Activated naive CD8-positive, alpha-beta T cell treated with anti-CD3 and anti-CD28 coated beads, Interleukin-2, amount 50 U/mL, for 24 hours (primary cell): ENCODE data around the gene SPOP.
"Not testable (repeated sequence)": the region's sequence is repeated elsewhere in the genome, so short reads cannot be mapped to it uniquely, and the experiment has no call there.

ENCODE experiments used
- ATAC-seq: fragments of 150-1000 bp; cut with Tn5 transposase; one replicate; pipeline ENCODE4 v1.10.0; 2021
- DNase-seq: peaks from one replicate; pipeline ENCODE4 v3.0.0; 2021
- H3K27ac Mint-ChIP-seq: one replicate; pipeline ENCODE4 v1.8.0; 2021; ENCODE audit warnings: mild to moderate bottlenecking, mixed read lengths
- H3K27me3 Mint-ChIP-seq: one replicate; pipeline ENCODE4 v1.8.0; 2021; ENCODE audit warnings: mixed read lengths
- H3K36me3 Mint-ChIP-seq: one replicate; pipeline ENCODE4 v1.8.0; 2021; ENCODE audit warnings: low read depth, mixed read lengths
- H3K4me1 Mint-ChIP-seq: one replicate; pipeline ENCODE4 v1.8.0; 2021; ENCODE audit warnings: mixed read lengths
- H3K4me3 Mint-ChIP-seq: one replicate; pipeline ENCODE4 v1.8.0; 2021; ENCODE audit warnings: mild to moderate bottlenecking, moderate library complexity, mixed read lengths
- H3K9me3 Mint-ChIP-seq: one replicate; pipeline ENCODE4 v1.8.0; 2021; ENCODE audit warnings: mixed read lengths

The SPOP gene

DNA sequence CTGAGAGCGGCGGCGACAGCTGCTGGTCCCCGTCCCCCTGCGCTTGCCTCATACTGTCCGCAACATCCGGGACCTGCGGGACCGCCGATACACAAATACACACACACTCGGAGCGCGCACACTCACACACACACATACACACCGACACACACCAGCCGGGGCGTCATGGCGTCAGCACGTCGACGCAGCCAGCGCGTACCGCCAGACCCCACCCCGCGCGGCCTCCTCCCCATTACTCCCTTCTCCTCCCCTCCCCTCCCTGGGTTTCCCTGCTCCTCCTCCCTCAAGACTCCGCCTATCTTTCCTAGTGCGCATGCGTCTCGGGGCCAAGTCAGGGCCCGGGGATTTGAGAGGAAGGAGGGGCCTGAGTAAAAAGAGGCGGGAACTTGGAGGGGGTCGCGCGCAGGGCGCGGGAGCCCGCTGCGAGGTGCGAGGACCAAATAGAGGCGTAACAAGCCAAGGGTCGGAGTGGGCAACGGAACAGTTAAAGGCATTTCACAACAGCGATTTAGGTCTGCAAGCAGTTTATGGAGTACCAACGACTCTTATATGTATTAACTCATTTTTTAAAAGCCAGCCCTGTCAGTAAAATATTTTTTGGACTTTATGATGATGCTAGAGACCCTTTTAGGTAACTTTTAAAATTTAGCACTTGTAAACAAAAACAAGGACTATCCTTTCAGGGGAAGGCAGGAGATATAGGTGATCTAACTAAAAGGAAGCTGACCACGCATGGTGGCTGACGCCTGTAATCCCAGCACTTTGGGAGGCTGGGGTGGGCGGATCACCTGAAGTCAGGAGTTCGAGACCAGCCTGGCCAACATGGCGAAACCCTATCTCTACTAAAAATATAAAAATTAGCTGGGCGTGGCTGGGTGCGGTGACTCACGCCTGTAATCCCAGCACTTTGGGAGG lies at the start of gene SPOP:
Gene SPOP, minus strand, starts transcription at position 165 of the 915 bp plus-strand sequence. CDS start 55,287 bp downstream, outside the sequence.
- H3K27ac Mint-ChIP-seq, result peak within 1 kb of the TSS; percentile 92
- H3K36me3 Mint-ChIP-seq, result peaks cover 21% of the 10 kb centered on the region
- H3K4me1 Mint-ChIP-seq, result peaks cover 44% of the 10 kb centered on the region
- peaks cover 4% of the 10 kb centered on the region for H3K9me3 Mint-ChIP-seq
- ATAC-seq, result peak; percentile 97
- peak; percentile 99 for DNase-seq
- peak within 1 kb of the TSS; percentile 85 for H3K4me3 Mint-ChIP-seq
- peaks cover 6% of the 10 kb centered on the region for H3K27me3 Mint-ChIP-seq

DNA sequence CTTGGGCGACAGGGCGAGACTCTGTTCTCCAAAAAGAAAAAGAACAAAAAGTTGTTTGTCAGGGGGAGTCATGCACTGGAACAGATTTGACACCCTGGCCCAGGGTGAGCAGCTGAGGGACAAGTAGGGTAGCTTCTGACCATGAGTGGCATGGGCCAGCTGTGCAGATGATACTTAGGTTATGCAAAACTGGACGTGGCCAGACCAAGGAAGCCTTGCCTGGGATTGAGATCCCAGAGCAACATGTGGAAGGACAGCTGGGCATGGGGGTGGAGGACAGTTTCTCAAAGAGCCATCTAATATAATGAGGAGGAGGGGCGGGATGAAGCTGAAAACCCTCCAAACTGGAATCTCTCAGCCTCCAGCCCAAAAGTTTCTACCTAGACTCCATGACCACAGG lies 49.5 kb upstream of the SPOP start:
- Mint-ChIP-seq H3K36me3 (peaks cover 21% of the 10 kb centered on the region), H3K4me1 (peaks cover 57% of the 10 kb centered on the region)
- no peak for DNase-seq

DNA sequence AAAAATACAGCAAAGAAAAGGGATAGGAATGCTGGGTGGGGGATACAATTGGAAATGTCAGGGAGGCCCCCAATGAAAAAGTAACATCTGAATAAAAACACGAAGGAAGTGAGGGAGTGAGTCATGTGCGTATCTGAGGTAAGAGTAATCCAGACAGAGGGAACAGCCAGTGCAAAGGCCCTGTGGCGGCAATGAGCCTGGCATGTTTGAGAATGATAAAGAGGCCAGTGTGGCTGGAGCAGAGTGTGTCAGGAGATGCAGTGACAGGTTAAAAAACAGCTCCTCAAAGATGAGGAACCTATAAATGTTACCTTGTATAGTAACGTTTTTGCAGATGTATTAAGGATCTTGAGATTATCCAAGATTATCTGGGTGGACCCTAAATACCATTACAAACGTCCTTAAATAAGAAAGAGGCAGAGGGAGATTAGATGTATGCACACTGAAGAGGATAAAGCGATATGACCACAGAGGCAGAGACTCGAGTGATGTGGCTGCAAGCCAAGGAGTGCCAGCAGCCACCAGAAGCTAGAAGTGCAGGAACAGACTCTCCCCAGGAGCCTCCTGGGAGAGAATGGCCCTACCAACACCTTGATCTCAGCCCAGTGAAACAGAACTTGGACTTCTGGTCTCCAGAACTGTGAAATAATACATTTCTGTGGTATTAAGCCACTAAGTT lies 47.7 kb upstream of the SPOP start:
- Mint-ChIP-seq H3K9me3 (no peaks in the 10 kb centered on the region), H3K4me3 (no peak overlapping the region), H3K27me3 (no peaks in the 10 kb centered on the region), H3K4me1 (peaks cover 46% of the 10 kb centered on the region), H3K36me3 (peaks cover 21% of the 10 kb centered on the region), H3K27ac (peak overlapping the region; percentile 25)
- ATAC-seq, result no peak
- no peak for DNase-seq

More for the DNA sequence above, 49.5 kb upstream of the SPOP start:
- ATAC-seq, result no peak
- no peak overlapping the region for H3K4me3 Mint-ChIP-seq
- H3K9me3 Mint-ChIP-seq, result no peaks in the 10 kb centered on the region
- H3K27ac Mint-ChIP-seq, result no peak overlapping the region
- no peaks in the 10 kb centered on the region for H3K27me3 Mint-ChIP-seq

DNA sequence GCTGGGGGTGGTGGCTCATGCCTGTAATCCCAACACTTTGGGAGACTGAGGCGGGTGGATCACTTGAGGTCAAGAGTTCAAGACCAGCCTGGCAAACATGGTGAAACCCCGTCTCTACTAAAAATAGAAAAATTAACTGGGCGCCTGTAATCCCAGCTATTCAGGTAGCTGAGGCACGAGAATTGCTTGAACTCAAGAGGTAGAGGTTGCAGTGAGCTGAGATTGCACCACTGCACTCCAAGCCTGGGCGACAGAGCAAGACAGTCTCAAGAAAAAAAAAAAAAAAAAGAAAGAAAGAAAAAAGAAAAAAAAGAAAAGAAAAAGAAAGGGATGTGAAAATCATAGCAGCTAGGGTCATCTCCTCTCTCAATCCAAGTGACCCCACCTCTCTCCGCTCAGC lies 46.7 kb upstream of the SPOP start:
- peaks cover 24% of the 10 kb centered on the region for H3K36me3 Mint-ChIP-seq

DNA sequence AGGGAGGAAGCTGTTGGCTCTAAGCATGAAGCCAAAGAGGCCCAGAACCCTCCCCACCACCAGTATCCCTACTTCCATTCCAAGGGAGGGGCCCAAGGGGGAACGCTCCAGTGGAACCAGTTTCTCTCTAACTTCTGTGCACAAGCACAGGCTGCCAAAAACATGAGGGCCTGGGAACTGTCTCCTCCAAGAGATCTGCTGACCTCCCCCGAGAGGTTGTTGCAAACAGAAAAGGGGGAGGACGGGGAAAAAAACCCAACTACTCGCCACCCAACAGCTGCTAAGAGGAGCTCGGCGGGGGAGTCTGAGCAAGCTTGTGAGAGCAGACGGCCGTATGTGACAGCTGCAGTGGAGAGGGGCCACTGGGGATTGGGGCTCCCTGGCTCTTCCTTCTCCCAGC lies 45.5 kb upstream of the SPOP start:
- H3K36me3 Mint-ChIP-seq, result peaks cover 27% of the 10 kb centered on the region

More for the DNA sequence above, 46.7 kb upstream of the SPOP start:
- DNase-seq, H3K9me3 Mint-ChIP-seq, H3K27me3 Mint-ChIP-seq, H3K4me3 Mint-ChIP-seq, ATAC-seq: not testable (repeated sequence)
- Mint-ChIP-seq H3K4me1 (peaks cover 36% of the 10 kb centered on the region), H3K27ac (peak overlapping the region; percentile 25)

DNA sequence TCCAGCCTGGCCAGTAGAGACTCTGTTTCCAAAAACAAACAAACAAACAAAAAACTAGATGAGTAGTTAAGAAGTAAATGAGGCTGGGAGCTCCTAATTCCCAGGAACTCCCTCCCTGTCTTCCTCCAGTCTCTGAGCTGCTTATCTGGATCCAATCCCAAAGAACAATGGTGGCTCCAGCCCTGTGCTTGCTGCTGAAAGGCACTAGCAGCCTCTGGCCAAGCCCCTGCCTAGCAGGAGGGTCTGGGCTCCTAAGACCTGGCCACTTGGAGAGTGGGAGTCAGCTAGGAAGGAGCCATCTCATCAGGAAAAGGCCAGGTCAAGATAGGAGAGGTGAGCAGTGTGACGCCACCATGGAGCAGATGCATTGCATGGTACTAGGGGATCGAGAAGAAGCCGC lies 44.2 kb upstream of the SPOP start:
- Mint-ChIP-seq H3K36me3 (peaks cover 34% of the 10 kb centered on the region), H3K4me3 (no peak overlapping the region), H3K27ac (no peak overlapping the region), H3K27me3 (no peaks in the 10 kb centered on the region), H3K4me1 (peaks cover 27% of the 10 kb centered on the region), H3K9me3 (no peaks in the 10 kb centered on the region)
- ATAC-seq (no peak), DNase-seq (no peak)

More for the DNA sequence above, 45.5 kb upstream of the SPOP start:
- Mint-ChIP-seq H3K4me3 (no peak overlapping the region), H3K4me1 (peaks cover 25% of the 10 kb centered on the region), H3K27me3 (no peaks in the 10 kb centered on the region), H3K27ac (peak overlapping the region; percentile 27), H3K9me3 (no peaks in the 10 kb centered on the region)
- DNase-seq (no peak), ATAC-seq (no peak)

DNA sequence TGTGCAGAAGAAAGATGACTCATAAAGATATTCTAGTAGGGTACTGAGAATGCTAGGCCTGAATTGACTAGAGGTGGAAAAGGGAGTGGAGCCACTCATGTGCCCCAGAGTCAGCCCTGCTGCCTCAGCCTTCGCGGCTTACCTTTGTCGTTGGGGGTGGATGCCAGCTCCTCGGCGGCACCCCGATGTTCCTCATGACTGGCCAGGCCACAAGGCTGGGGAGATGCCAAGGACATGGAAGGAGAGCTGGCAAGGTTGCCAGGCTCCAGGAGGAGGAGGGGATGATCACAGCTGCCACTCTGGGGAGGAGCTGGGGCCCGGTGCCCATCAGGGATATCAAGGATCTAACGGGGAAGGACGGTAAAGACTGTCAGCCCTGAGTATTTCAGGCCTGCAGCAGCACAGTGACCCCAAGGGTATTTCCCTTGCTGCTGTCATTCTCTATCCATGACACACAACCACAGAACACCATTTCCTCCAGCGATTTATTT lies 39.5 kb upstream of the SPOP start:
- peaks cover 41% of the 10 kb centered on the region for H3K36me3 Mint-ChIP-seq
- no peaks in the 10 kb centered on the region for H3K9me3 Mint-ChIP-seq
- peaks cover 46% of the 10 kb centered on the region for H3K4me1 Mint-ChIP-seq
- peak overlapping the region; percentile 34 for H3K4me3 Mint-ChIP-seq
- ATAC-seq, result peak; percentile 72
- H3K27ac Mint-ChIP-seq, result peak overlapping the region; percentile 98
- no peaks in the 10 kb centered on the region for H3K27me3 Mint-ChIP-seq
- DNase-seq, result peak; percentile 36

DNA sequence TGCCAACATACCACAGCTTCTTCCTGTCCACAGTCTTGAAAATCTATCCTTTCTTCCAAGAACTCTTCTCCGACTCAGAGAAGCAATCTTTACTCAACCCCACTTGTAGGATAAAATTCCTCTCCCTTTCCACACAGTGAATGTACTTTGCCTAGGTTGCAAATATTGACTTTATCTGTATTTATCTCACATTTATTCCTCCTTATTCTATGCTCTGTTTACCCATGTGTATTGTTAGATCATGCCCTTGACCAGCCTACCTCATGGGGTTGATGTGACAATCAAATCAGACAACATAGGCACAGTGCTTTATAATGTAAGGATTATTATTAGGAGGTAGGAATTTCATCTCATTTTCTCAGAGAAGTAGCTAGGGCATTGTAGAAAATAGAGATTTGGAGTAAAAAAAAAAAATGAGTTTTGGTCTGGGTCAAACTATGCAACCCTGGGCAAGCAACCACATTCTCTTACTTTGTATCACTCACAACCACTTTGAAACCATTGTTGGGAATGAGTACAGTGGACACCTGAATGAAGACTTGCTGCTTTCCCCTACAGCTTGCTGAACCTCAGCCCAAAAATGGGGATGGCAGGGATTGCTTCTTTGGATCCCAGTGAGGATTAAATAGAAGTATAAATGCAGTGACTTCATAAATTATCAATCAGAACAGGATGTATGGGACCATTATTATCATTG lies 38.9 kb upstream of the SPOP start:
- H3K36me3 Mint-ChIP-seq, result peaks cover 41% of the 10 kb centered on the region
- DNase-seq (no peak), ATAC-seq (no peak)
- peaks cover 46% of the 10 kb centered on the region for H3K4me1 Mint-ChIP-seq
- no peaks in the 10 kb centered on the region for H3K27me3 Mint-ChIP-seq
- no peak overlapping the region for H3K4me3 Mint-ChIP-seq
- H3K27ac Mint-ChIP-seq, result peak overlapping the region; percentile 98
- no peaks in the 10 kb centered on the region for H3K9me3 Mint-ChIP-seq

DNA sequence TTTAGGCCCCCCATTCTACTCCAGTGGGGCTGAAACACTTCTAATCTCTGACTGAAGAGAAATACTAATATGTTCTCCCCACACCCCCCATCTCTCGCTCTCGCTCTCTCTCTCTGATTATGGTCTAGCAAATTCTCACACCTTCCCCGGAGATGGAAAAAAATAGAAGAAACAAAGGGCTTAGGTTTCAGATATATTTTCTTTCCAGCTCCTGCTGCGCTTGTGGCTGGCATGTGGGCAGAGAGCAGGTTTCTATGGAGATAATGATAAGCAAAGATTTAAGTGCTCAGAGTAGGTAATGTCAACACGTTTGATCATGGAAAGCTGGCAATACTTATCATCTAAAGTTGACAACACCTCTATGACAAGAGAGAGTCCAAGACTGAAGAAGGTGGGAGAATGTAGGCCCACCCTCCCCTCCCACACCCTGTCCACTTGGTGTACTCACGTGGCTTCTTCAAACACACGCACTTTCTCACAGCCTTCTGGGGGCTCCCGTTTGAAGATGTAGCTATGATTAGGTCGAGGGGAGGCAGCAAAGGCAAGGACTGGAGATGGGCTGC lies 37.9 kb upstream of the SPOP start:
- peak overlapping the region; percentile 98 for H3K27ac Mint-ChIP-seq
- peaks cover 47% of the 10 kb centered on the region for H3K36me3 Mint-ChIP-seq
- H3K27me3 Mint-ChIP-seq, result no peaks in the 10 kb centered on the region
- H3K9me3 Mint-ChIP-seq, result no peaks in the 10 kb centered on the region
- ATAC-seq (peak; percentile 71), DNase-seq (peak; percentile 60)
- H3K4me1 Mint-ChIP-seq, result peaks cover 46% of the 10 kb centered on the region
- H3K4me3 Mint-ChIP-seq, result peak overlapping the region; percentile 68

DNA sequence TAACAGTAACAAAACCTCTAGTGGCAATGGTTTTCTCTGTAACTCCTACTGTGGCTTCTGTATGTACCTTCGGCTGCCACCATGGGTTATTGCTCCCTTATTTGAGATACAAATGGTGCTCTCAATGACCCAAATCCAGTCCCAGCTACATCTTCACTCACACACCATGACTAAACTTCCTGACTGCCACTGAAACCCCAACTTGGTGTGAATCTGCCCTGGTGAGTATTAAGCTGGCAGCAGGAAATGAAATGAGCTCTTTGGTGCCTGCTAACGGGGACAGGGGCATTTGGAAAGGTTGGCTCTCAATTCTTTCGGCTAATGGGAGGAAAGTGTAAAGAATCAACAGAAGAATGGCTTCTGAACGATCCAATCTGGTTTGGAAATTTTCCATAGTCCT lies 37.3 kb upstream of the SPOP start:
- DNase-seq, result peak; percentile 40
- H3K4me1 Mint-ChIP-seq, result peaks cover 46% of the 10 kb centered on the region
- peak; percentile 63 for ATAC-seq

DNA sequence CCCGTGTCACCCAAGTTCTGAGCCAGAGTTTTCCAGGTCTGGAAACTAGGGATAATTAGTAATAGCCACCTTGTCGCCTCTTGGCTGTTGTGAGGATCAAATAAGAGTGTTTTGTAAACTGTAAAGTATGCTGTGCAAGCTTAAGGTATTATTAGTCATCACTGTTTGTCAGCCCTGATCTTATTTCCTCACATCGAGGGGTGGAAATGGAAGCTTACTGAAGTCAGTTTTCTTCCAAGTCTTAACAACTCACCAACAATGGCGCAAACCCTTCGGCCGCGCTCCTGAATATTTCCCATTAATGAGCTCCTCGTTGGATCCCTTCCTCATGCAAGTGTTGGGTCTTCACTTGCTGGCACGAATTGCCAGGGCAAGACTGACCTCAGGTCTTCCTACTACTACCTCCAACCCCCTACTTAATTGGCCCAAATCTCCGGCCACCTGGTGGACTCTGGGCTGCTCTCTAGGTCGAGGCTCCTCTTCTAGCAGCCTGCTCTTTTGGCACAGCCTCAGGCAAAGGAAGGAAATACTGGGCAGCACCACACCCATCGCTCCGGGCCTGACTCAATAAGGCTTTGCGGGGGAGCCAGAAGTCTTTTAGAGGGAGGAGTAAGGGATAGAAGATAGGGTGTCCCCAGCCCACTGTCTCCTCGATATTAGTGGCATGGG lies 30.8 kb upstream of the SPOP start:
- H3K9me3 Mint-ChIP-seq, result no peaks in the 10 kb centered on the region
- ATAC-seq (peak; percentile 0), DNase-seq (no peak)
- peak overlapping the region; percentile 91 for H3K4me3 Mint-ChIP-seq
- peak overlapping the region; percentile 99 for H3K27ac Mint-ChIP-seq
- H3K36me3 Mint-ChIP-seq, result peaks cover 29% of the 10 kb centered on the region
- H3K4me1 Mint-ChIP-seq, result peaks cover 46% of the 10 kb centered on the region
- peaks cover 2% of the 10 kb centered on the region for H3K27me3 Mint-ChIP-seq

More for the DNA sequence above, 37.3 kb upstream of the SPOP start:
- H3K4me3 Mint-ChIP-seq, result peak overlapping the region; percentile 68
- H3K27ac Mint-ChIP-seq, result peak overlapping the region; percentile 98
- H3K36me3 Mint-ChIP-seq, result peaks cover 44% of the 10 kb centered on the region
- no peaks in the 10 kb centered on the region for H3K9me3 Mint-ChIP-seq
- H3K27me3 Mint-ChIP-seq, result no peaks in the 10 kb centered on the region

DNA sequence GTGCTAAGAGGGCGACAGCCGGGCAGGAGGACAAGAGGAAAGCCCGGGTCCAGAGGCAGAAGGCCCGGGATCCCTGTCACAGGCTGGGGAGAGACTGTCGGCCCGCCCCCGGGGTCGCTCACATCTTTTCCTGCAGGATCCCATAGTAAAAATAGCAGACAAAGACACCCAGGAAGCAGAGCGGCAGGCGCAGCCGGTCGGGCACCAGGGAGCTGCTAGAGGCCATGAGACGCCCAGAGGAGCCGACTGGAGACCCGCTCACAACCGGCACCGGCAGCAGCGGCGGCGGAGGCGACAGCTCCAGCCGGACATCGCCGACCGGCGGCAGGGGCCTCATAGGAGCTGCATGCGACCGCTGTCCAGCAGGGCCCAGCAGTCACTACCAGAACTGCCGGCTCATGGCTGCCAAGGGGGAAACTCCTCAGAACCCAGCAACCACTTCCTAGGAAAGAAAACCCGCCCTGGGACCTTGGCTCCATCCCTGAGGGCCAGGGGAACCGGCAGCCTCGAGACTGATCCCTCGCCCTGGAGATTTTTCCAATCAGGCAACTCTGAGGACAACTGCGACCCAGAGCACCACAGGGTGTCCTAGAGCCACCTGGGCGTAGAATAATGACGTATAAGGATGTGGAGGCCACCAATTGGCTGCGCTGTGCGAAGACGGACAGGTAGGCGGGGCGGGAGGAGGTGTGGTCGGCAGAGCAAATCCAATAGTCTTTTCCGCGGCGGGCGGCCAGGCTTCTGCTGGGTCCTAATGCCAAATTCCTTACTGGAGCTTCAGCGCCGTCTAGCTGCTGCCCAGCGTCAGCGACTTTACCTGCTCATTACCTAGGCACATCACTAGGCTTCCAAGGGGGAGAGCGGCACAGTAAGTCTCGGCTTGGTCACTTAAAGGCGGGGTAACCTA lies 30.0 kb upstream of the SPOP start, which contains the start of gene SLC35B1:
Gene SLC35B1, minus strand, starts transcription at position 357 of the 907 bp plus-strand sequence. Its CDS starts 131 bp downstream, at position 226.
- Mint-ChIP-seq H3K36me3 (peaks cover 35% of the 10 kb centered on the region), H3K27me3 (peaks cover 2% of the 10 kb centered on the region), H3K27ac (peak within 1 kb of the TSS; percentile 99), H3K4me1 (peaks cover 46% of the 10 kb centered on the region), H3K4me3 (peak within 1 kb of the TSS; percentile 91), H3K9me3 (no peaks in the 10 kb centered on the region)
- DNase-seq, result peak; percentile 98
- ATAC-seq, result peak; percentile 97

DNA sequence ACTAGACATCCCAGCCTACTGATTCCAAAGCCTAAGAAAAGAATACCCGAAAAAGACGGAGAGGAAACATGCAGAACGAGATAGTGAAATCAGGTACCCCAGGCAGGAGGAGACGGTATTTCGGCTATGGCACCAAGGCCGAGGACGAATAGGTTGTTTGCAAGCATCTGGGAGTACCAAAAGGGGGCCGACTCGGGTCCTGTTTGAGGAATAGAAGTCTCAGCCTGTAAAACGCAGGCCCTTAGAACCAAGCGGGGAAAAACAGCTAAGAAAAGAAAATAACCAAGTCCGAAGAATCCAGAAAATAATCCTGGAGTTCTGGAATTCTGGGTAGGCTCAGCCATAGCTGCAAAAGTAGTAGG lies 29.3 kb upstream of the SPOP start:
- DNase-seq (no peak), ATAC-seq (no peak)
- H3K36me3 Mint-ChIP-seq, result peaks cover 35% of the 10 kb centered on the region

More for the DNA sequence above, 29.3 kb upstream of the SPOP start:
- H3K27ac Mint-ChIP-seq, result peak overlapping the region; percentile 99
- peaks cover 46% of the 10 kb centered on the region for H3K4me1 Mint-ChIP-seq
- H3K27me3 Mint-ChIP-seq, result peaks cover 2% of the 10 kb centered on the region
- no peaks in the 10 kb centered on the region for H3K9me3 Mint-ChIP-seq
- H3K4me3 Mint-ChIP-seq, result peak overlapping the region; percentile 91
